MCF 10A (cell line): ENCODE measurements around the gene CMTM4. TPM values are rescaled to one million over a fixed set of nuclear protein-coding genes. Genes with fewer than 3 reads are reported as not detected.

Experiments used
- BruUV-seq: library from RNA; stranded (reverse); fragments of 400-500 nt; replicated peaks from 2 replicates; lab custom pipeline; 2021; lab: Mats Ljungman, UMichigan
- CTCF ChIA-PET: fragments of 300-600 bp; sonication (Branson Sonifier 250); formaldehyde crosslinking; extraction: SDS; loops from one replicate; lab custom pipeline; 2021; ENCODE audit warnings: antibody characterized with exemption, inconsistent platforms; lab: Yijun Ruan, JAX
- POLR2A ChIA-PET: fragments of 300-600, 350-650 bp; sonication (Branson Sonifier 250); formaldehyde crosslinking; extraction: SDS; loops from one replicate; lab custom pipeline; 2020; ENCODE audit warnings: antibody characterized with exemption, inconsistent platforms; lab: Yijun Ruan, JAX
- DNase-seq: peaks from one replicate; pipeline ENCODE4 v3.0.0-alpha.2; 2018; ENCODE audit not compliant: unreplicated experiment
- H3K27ac Mint-ChIP-seq: one replicate; pipeline ENCODE4 v1.8.0; 2022; ENCODE audit warnings: mild to moderate bottlenecking, low read depth, mixed read lengths; ENCODE audit not compliant: unreplicated experiment
- H3K27me3 Mint-ChIP-seq: one replicate; pipeline ENCODE4 v1.8.0; 2022; ENCODE audit warnings: mixed read lengths; ENCODE audit not compliant: insufficient read depth, unreplicated experiment
- H3K36me3 Mint-ChIP-seq: one replicate; pipeline ENCODE4 v1.8.0; 2022; ENCODE audit warnings: mild to moderate bottlenecking, moderate library complexity, mixed read lengths; ENCODE audit not compliant: insufficient read depth, unreplicated experiment
- H3K4me1 Mint-ChIP-seq: one replicate; pipeline ENCODE4 v1.8.0; 2022; ENCODE audit warnings: mixed read lengths; ENCODE audit not compliant: insufficient read depth, unreplicated experiment
- H3K4me3 Mint-ChIP-seq: one replicate; pipeline ENCODE4 v1.8.0; 2022; ENCODE audit warnings: mild to moderate bottlenecking, moderate library complexity, mixed read lengths; ENCODE audit not compliant: unreplicated experiment
- H3K9me3 Mint-ChIP-seq: one replicate; pipeline ENCODE4 v1.8.0; 2022; ENCODE audit warnings: mixed read lengths; ENCODE audit not compliant: unreplicated experiment
- intact Hi-C: fragments of 100-400 bp; cut with micrococcal nuclease; formaldehyde crosslinking; loops from 2 replicates; pipeline ENCODE4 v1.14.1; 2022
- total RNA-seq: library from RNA; stranded (reverse); gene quantifications from 2 replicates; pipeline ENCODE4 v1.2.3, GENCODE V29; 2022
- TF ChIP-seq, protein P1 (sequence below): fragments of 200-600 bp; IDR thresholded peaks from one replicate; pipeline ENCODE4 v1.8.0; 2022; ENCODE audit warnings: antibody characterized with exemption, mild to moderate bottlenecking; ENCODE audit not compliant: unreplicated experiment

CMTM4 gene
- total RNA-seq, 1 experiment from 2014 or later: 27.2 TPM

DNA sequence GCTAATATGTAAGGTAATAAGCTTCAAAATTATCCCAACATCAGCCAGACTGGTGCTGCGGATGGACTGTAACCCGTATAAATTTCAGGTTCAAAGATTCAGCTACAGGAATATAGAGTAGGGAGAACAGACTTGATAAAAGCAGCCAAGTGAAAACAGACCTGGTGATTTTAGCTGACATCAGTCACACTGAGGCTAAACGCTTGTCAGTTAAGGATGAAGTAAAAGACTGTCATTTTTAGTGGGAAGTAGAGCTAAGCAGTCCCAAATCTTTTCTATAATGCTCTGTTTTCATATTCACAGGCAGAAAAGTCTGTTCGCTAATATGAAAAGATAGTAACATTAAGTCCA, 35.4 kb downstream of the CMTM4 start:
- intact Hi-C loops: no loop called here
- no peaks in the 10 kb centered on the region for H3K9me3 Mint-ChIP-seq
- BruUV-seq: no TSS peak

DNA sequence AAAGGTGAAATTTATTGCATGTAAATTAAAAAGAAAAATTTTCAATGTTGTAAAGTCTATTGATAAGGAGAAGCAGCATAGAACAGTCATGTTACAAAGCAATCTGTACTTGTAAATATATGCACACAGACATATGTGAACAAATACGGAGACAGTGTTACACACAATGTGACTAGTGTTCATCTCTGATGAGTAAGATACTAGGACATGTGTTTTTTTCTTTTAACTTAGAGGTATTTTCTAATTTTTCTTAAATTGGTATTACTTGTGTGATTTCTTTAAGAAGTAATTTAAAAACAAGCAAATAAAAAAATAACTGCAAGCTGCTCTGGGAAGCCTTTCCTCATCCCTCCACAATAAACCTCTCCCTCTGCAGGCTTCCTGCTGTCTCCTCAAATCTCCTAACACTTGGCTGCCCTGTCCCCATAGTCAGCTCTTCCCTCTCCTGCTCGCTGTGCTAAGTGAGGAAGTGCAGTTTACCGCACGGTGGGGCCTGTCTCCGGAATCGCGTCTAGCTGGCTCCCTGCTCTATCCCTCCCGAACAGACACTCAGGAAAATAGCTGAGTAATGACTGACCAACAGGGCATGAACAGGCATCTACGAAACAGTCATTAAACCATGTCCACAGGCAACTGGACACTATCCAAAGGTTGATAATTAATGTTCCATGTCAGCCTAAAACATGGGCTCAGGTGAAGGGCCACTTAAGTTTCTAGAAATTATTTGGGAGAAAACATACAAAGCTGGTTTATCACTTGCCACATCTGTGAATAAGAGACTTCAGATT, 35.9 kb downstream of the CMTM4 start:
- DNase-seq: peak; percentile 74
- intact Hi-C loops: no loop called here
- Mint-ChIP-seq H3K4me3 (peak overlapping the region; percentile 34), H3K36me3 (no peaks in the 10 kb centered on the region), H3K9me3 (no peaks in the 10 kb centered on the region), H3K4me1 (peaks cover 25% of the 10 kb centered on the region), H3K27me3 (no peaks in the 10 kb centered on the region), H3K27ac (peak overlapping the region; percentile 78)
- TF ChIP-seq, protein P1, sequence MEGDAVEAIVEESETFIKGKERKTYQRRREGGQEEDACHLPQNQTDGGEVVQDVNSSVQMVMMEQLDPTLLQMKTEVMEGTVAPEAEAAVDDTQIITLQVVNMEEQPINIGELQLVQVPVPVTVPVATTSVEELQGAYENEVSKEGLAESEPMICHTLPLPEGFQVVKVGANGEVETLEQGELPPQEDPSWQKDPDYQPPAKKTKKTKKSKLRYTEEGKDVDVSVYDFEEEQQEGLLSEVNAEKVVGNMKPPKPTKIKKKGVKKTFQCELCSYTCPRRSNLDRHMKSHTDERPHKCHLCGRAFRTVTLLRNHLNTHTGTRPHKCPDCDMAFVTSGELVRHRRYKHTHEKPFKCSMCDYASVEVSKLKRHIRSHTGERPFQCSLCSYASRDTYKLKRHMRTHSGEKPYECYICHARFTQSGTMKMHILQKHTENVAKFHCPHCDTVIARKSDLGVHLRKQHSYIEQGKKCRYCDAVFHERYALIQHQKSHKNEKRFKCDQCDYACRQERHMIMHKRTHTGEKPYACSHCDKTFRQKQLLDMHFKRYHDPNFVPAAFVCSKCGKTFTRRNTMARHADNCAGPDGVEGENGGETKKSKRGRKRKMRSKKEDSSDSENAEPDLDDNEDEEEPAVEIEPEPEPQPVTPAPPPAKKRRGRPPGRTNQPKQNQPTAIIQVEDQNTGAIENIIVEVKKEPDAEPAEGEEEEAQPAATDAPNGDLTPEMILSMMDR: no peak
- POLR2A ChIA-PET: interaction anchor here (1.0 to 4.1 kb wide), 14 partner anchors 9 to 254 kb away, joined by 3 to 29 read pairs (median 8); partner anchors contain the start of gene DYNC1LI2
- CTCF ChIA-PET: interaction anchor here (0.6 to 6.9 kb wide), 30 partner anchors 9 to 1359 kb away, joined by 3 to 102 read pairs (median 6); partner anchors contain the start of genes CKLF, CMTM4 and DYNC1LI2
- no TSS peak for BruUV-seq

More for the DNA sequence above, 35.4 kb downstream of the CMTM4 start:
- ChIA-PET POLR2A (interaction anchor here (1.0 to 4.1 kb wide), 14 partner anchors 10 to 254 kb away, joined by 3 to 29 read pairs (median 8); partner anchors contain the start of gene DYNC1LI2), CTCF (interaction anchor here (0.6 to 6.9 kb wide), 32 partner anchors 9 to 1358 kb away, joined by 3 to 102 read pairs (median 6); partner anchors contain the start of genes CKLF, CMTM4 and DYNC1LI2)
- Mint-ChIP-seq H3K4me3 (no peak overlapping the region), H3K27me3 (no peaks in the 10 kb centered on the region), H3K4me1 (peaks cover 25% of the 10 kb centered on the region), H3K27ac (peak overlapping the region; percentile 78), H3K36me3 (no peaks in the 10 kb centered on the region)
- TF ChIP-seq, protein P1: no peak
- DNase-seq: no peak

DNA sequence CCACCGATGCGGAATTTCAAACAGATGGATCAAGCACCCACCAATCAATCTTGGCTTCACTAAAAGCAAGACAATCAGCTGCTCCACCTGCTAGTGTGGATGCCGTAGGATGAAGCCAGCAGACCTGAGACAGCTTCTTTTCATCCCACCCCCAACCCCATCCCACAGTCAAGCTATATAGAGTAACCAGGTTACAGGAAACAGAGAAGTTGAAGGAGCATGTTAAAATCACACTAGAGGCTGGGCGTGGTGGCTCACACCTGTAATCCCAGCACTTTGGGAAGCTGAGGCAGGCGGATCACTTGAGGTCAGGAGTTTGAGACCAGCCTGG, 37.7 kb downstream of the CMTM4 start:
- H3K4me1 Mint-ChIP-seq: peaks cover 34% of the 10 kb centered on the region
- peaks cover 7% of the 10 kb centered on the region for H3K36me3 Mint-ChIP-seq
- H3K9me3 Mint-ChIP-seq: no peaks in the 10 kb centered on the region
- ChIA-PET CTCF (interaction anchor here (0.8 to 6.9 kb wide), 5 partner anchors 8 to 68 kb away, joined by 3 to 56 read pairs (median 3); no protein-coding TSS in a partner anchor), POLR2A (no interaction called here)
- no peaks in the 10 kb centered on the region for H3K27me3 Mint-ChIP-seq
- DNase-seq: no peak
- TF ChIP-seq, protein P1: no peak
- intact Hi-C loops: no loop called here
- no TSS peak for BruUV-seq
- no peak overlapping the region for H3K27ac Mint-ChIP-seq
- H3K4me3 Mint-ChIP-seq: no peak overlapping the region

DNA sequence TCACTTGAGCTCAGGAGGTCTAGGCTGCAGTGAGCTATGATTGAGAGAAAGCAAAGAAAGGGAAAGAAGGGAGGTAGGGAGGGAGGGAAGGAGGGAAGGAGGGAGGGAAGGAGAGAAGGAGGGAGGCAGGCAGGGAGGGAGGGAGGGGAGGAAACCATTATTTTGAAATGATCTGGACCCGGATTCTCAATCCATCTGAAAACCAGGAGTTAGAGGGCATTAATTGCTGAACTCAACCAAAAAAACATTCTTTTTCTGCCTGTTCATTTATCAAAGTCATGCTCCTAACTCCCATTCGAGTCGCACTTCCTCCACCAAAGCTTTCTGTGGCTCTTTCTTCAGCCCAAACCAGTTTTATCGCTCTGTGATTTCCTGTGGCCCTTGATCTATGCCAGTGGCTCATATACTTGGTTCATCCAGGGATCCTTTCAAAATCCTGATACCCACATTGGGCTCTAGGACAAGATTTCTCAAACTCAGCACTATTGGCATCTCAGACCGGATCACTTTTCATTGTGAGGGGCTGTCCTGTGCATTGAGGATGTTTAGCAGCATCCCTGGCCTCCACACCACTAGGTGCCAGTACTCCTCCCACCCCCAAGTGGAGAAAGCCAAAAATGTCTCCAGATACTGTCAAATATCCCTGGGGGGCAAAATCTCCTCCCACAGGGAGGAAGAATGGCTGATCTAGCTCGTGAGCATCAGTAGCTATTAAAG, 38.2 kb downstream of the CMTM4 start:
- H3K36me3 Mint-ChIP-seq: peaks cover 7% of the 10 kb centered on the region

More for the DNA sequence above, 38.2 kb downstream of the CMTM4 start:
- TF ChIP-seq, protein P1: no peak
- no peak overlapping the region for H3K27ac Mint-ChIP-seq
- DNase-seq: no peak
- H3K4me3 Mint-ChIP-seq: no peak overlapping the region
- CTCF ChIA-PET: interaction anchor here (0.8 to 6.9 kb wide), 6 partner anchors 7 to 84 kb away, joined by 3 to 56 read pairs (median 3); no protein-coding TSS in a partner anchor
- peaks cover 38% of the 10 kb centered on the region for H3K4me1 Mint-ChIP-seq
- intact Hi-C loops: no loop called here
- POLR2A ChIA-PET: interaction anchor here (0.6 kb wide), 1 partner anchor 20 kb away, joined by 3 read pairs; no protein-coding TSS in a partner anchor
- BruUV-seq: no TSS peak
- no peaks in the 10 kb centered on the region for H3K27me3 Mint-ChIP-seq
- no peaks in the 10 kb centered on the region for H3K9me3 Mint-ChIP-seq
